UCSD-AML1 (cell line): ENCODE data around the gene MOV10L1.
A peak's percentile ranks its signal among the peaks of the same experiment; 100 is the strongest.

Source experiments
- DNase-seq: peaks from one replicate; lab custom pipeline; 2025; ENCODE audit not compliant: unreplicated experiment; lab: John Stamatoyannopoulos, UW

The MOV10L1 gene

DNA sequence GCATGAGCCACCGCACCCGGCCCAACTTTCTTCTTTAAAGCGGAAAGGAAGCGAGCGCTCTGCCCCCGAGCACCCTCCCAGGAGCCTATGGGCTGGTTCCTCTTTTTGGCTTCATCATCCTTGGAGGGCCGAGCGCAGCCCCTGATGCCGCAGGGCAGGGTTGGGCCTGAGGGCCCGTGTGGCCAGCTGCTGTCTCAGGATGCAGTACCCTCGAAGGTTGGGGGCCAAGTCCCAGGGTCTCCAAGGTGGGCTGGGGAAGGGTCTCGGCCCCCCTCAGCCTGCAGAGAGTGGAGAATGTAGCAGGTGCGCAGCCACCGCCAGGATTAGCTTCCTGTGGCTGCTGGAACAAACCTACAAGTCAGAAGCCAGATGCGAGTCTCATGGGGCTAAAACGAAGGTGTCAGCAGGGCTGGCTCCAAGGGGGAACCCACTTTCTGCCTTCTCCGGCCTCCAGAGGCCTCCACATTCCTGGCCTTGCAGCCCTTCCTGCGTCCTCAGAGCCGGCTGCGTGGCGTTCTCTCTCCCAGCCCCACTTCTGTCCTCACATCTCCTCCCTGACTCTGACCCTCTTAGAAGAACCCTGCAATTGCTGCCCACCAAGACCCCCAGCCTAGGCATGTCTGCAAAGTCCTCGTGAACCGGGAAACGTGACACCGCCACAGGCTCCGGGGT lies 83.6 kb downstream of the MOV10L1 start:
- peak; percentile 57 for DNase-seq

DNA sequence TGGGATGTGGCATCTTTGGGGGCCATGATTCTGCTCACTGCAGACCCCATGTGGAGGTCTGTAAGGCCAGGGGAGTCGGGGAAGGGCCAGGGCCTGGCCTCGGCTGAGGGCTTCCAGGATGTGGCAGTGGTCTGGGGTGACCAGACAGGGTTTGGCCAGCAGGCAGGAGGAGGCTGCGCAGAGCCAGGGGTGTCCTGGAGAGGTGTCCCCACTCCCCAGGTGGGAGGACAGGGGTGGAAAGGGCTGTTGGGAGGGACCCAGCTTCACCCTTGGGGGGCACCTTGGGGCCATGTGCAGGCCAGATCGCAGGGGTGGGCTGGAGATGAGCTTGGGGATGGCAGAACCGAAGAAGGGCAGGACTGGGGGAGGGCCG lies 84.2 kb downstream of the MOV10L1 start:
- DNase-seq: no peak

DNA sequence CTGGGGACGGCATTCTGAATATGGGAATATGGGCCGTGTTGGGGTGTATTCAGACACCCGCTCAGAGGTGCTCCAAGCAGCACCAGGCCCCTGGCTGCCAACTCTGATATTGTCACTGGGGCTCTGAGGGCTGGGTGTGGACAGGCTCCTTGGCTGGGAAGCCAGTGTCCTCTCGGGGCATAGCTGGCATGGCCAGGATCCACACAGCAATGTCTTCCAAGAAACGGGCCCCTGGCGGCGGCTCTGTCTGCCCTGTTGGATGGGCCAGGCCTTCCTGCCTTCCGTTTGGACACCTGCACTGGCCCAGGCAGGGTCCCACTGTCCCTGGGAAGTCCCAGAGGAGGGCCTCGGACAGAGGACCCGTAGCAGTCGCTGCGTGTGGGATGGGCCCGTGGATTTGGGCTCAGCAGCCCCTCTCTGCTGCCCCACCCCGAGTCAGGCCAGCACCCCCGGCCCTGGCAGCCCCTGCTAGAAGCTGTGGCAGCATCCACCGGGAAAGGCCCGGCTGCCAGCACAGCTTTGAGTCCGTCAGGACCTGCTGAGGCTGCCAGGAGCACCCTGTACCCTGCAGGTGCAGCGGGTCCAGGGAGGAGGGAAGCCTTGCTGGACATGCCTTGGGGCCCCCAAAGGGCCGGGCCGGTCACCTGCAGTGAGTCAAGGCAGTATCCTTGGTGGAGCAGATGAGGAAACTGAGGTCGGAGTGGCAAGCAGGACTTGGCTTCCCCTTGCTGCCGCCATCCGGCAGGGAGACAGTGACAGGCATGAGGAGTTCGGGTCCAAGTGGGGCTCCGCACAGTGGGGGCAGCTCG lies 84.8 kb downstream of the MOV10L1 start:
- no peak for DNase-seq

DNA sequence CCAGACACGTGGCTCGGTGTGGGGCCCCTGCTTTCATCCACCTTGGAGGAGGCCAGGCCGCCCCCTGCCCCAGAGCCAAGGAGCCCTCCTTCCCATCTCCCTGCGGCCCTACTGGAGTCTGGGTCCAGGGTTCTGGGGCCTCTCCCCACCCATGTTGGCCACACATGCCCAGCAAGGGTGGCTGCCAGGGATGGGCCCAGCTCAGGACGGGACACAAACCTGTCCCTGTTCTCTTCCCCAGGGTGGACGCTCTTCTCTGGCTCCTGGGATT lies 85.3 kb downstream of the MOV10L1 start:
- no peak for DNase-seq

DNA sequence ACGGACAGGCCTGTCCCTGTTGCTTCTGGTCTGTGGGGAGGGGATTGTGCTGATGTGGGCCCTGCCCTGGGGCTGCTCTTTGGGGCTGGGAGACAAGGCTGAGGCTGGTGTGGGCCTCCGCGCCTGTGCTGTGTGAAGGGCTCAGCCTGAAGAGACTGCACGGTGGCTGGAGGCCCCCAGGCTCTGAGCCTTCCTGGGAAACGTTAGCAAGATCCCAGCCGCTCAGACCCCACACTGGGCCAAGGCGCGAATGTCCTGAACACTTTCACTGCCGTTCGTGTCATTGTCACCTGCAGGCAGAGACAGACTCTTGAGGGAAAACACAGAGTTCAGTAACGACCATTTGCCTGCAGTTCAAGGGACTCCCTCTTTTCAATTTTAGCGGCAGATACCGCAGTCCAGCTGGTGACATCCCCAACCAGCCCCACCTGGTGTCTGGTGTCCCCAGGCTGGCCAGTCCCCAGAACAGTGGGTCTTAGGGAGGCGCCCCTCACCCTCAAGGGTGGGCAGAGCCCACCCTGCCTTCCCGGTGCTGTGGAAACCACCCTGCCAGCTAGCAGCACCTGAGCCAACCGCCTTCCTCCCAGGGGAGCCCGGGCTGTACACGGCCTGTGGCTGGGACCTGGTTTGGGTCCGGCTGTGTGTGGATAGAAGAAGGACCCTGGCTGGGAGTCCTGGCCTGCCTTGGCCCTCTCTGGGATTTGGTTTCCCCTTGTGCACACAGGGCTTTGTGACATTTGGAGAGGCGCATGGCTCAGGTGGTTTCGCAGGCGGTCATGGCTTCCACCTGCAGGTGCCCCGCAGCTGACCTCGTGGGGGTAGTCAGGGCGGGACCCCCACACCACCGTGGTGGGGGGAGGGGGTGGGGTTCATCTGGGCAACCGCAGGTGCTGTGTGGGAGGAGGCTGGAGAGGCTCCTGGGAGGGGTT lies 86.4 kb downstream of the MOV10L1 start:
- DNase-seq: no peak

DNA sequence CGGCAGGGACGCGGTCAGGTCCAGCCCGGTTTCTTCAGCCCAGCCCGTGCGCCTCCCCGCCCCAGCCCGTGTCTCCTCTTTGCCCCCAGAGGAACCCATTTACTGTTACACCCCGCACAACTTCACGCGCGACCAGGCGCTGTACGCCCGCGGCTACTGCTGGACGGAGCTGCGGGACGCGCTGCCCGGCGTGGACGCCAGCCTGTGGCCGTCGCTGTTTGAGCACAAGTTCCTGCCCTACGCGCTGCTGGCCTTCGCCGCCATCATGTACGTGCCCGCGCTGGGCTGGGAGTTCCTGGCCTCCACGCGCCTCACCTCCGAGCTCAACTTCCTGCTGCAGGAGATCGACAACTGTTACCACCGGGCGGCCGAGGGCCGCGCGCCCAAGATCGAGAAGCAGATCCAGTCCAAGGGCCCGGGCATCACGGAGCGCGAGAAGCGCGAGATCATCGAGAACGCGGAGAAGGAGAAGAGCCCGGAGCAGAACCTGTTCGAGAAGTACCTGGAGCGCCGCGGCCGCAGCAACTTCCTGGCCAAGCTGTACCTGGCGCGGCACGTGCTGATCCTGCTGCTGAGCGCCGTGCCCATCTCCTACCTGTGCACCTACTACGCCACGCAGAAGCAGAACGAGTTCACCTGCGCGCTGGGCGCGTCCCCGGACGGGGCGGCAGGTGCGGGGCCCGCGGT lies 87.2 kb downstream of the MOV10L1 start:
- DNase-seq: no peak

DNA sequence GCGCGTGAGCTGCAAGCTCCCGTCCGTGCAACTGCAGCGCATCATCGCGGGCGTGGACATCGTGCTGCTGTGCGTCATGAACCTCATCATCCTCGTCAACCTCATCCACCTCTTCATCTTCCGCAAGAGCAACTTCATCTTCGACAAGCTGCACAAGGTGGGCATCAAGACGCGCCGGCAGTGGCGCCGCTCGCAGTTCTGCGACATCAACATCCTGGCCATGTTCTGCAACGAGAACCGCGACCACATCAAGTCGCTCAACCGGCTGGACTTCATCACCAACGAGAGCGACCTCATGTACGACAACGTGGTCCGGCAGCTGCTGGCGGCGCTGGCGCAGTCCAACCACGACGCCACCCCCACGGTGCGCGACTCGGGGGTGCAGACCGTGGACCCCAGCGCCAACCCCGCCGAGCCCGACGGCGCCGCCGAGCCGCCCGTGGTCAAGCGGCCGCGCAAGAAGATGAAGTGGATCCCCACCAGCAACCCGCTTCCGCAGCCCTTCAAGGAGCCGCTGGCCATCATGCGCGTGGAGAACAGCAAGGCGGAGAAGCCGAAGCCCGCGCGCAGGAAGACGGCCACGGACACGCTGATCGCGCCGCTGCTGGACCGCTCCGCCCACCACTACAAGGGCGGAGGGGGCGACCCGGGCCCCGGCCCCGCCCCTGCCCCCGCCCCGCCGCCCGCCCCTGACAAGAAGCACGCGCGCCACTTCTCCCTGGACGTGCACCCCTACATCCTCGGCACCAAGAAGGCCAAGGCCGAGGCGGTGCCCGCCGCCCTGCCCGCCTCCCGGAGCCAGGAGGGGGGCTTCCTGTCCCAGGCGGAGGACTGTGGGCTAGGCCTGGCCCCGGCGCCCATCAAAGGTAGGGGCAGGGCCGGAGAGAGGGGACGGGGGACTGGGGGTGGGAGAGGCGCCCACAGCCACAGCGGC lies 88.0 kb downstream of the MOV10L1 start:
- DNase-seq: no peak

DNA sequence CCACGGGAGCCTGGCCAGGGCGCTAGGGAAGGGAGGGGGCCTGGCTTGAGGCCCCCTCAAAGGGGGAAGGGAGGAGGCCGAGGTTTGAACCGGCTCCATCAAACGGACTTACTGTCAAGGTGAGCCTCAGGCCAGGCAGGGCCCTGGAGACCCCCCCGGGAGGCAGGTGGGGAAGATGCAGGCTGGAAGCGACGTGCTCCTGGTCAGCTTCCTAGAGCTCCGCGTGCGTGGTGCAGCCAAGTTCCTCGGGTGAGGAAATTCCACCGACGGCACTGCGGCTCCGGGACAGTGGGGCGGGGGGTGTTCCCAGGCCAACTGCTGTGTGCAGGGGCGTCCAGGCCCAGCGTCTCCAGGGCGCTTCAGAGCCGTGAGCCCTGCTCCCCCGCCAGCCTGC lies 88.7 kb downstream of the MOV10L1 start:
- no peak for DNase-seq

DNA sequence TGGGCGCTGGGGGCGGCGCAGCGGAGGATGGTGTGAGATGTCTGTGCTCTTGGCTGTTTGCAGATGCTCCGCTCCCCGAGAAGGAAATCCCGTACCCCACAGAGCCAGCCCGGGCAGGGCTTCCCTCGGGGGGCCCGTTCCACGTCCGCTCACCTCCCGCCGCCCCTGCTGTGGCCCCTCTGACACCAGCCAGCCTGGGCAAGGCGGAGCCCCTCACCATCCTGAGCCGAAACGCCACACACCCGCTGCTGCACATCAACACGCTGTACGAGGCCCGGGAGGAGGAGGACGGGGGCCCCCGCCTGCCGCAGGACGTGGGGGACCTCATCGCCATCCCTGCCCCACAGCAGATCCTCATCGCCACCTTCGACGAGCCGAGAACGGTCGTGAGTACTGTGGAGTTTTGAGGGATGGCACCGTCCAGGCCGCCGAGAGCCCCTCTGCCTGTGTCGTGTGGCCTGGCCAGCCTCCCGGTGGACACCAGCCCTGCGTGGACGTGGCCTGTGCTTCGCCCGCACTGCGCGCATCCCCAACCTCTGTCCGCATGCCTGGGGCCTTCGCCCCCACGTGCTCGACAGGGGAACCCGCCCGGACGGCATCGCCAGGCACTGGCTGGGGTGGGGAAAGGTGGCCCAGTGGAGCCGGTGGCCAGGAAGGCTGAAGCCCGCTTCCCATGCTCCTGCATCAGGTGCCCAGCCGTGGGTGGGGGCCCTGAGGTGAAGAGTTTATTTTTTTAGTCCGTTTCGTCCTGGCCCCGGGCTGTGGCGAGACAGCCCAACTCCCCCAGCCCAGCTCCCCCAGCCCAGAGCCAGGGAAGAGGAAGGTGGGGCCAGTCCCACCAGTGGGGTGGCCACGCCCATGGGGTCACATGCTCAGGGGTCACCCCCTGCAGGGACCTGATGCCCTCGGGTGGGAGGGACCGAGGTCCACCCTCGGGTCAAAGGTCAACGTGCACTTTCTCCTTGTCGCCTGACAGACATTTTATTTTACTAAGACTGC lies 89.4 kb downstream of the MOV10L1 start:
- DNase-seq: no peak

DNA sequence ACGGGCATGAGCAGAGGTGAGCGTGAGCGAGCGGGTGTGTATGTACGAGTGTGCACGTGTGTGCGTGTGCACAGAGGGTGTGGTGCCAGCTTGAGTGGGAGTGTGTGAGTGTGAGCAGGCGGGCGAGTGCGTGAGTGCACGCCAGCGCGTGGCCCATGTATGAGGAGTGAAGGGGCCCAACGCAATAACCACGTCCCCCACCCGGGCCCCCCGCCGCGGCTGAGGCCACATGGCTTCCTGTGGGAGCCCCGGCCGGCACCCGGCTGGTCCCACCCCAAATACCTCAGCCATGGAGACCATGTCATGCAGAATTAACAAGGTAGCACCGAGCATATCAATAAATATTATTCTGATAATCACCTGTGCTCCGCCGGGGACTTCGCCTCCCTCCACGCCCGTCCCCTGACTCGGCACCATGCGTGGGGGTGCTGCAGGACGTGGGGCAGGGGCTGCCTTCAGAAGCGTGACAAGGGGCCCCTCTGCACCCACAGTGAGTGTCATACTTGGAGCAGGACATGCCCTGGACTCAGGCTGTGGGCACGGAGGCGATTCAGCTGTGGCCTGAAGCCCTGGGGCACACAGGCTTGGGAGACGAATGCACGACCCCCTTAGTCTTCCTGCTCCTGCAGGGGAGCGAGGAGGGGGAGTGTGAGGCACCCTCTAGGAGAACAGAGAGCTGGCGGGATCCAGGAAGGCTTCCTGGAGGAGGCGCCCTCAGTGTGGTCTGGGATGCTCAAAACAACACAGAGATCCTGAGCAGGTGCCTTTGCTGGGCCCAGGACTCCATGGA lies 90.3 kb downstream of the MOV10L1 start:
- DNase-seq: no peak

DNA sequence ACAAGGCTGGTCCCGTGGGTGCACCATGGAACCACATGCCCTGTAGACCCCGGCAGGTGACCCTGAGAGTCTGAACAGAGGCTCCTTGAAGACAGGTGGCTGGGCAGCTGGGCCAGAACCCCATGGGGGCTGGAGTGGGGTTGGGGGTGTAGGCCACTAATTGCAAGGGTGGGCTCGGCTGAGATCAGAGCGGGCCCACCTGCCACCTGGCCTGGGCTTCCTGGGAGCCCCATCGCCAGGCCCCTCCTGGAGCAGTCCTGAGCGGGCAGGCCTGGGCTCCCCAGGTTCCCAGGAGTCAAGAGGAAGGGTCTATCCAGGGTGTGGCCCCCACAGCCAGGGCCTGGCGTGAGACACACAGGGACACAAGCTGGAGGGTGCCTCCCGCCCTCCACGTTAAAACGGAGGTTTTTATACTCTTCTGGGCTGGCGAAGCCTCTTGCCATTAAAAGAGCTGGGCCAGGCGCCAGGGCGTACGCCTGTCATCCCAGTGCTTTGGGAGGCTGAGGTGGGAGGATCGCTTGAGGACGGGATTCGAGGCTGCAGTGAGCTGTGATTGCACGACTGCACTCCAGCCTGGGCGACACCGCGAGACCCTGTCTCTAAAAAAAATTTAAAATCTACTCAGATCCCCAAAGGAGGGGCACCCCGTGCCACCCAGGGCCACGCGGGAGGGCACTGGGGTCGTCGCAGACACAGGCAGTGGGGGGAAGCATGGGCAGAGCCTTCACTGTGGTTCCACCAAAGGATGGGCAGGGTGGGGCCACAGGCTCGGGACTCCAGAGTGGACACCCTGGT lies 91.1 kb downstream of the MOV10L1 start:
- DNase-seq: no peak

DNA sequence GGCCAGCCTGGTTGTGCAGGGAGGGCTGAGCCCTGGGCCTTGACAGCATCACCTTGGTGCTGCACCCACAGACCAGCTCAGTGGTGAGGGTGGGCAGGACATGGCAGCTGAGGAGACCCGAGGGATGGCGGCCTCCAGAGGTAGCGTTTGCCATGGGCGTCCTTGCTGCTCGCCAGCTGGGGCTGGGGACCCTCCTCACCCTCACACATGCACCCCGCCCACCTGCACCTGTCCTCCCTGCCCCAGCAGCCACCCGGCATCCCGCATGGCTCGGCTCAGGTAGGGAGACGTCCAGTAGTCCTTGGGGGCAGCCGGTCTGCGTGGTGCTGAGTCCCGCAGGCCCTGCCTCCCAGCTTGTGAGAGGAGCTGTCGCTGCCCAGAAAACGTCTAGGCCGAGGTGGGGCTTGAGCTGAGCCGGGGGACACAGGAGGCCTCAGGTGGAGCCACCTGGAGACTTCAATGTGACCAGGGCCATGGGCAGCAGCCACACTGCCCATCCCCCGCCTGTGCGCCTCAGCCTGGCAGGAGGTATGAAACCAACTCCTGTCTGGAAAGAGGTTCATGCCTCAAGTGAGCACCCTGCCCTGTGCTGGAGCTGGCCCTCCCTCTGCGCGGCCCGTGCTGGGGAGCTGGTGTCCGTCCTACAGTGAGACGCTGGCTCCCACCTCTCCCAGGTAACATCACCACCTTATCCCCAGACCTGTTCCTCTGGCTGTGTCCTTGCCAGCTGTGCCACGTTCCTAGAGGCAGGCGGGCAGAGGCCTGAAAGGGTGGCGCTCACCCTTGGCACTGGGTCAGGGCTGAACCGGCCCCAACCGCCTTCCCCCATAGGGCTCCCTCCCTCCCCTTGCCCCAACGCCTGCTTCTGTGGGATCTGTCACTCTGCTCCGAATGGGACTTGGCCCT lies 92.6 kb downstream of the MOV10L1 start:
- DNase-seq: no peak

DNA sequence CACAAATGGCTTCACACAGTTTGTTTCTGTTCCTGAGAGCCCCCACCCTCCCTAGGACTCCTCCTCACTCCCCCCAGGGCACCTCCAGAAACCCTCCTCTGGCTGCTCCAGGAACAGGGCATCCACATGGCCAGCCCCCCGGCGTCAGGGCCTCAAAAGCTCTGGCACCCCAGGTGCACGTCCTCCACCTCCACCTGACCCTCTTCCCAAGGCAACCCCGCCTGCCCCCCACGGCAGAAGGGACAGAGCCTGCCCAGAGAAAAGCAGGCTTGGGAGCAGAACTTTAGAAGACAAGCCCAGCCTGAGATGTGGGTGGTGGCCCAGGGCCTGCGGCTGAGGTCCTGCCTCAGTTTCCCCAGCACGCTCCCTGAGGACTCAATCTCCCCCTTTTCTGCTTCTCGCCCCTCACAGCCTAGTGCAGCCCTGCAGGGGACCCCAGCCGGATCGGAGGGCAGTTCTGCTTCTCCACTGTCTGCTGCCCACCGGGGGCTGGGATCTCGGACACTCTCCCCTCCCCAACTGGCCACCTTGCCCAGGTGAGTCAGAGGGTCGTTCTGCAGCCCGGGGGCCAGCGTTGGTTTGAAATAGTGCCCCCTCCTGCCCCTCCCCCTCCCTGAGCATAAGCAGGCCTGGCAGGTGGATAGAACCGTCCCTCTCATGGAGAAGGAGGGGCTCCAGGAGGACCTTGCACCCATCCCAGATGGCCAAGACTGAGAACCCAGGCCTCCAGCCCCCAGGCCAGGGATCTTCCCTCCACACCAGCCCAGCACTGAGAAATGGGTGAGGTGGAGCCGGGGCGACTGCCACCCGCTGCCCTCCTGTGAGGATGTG lies 93.5 kb downstream of the MOV10L1 start:
- DNase-seq: no peak

DNA sequence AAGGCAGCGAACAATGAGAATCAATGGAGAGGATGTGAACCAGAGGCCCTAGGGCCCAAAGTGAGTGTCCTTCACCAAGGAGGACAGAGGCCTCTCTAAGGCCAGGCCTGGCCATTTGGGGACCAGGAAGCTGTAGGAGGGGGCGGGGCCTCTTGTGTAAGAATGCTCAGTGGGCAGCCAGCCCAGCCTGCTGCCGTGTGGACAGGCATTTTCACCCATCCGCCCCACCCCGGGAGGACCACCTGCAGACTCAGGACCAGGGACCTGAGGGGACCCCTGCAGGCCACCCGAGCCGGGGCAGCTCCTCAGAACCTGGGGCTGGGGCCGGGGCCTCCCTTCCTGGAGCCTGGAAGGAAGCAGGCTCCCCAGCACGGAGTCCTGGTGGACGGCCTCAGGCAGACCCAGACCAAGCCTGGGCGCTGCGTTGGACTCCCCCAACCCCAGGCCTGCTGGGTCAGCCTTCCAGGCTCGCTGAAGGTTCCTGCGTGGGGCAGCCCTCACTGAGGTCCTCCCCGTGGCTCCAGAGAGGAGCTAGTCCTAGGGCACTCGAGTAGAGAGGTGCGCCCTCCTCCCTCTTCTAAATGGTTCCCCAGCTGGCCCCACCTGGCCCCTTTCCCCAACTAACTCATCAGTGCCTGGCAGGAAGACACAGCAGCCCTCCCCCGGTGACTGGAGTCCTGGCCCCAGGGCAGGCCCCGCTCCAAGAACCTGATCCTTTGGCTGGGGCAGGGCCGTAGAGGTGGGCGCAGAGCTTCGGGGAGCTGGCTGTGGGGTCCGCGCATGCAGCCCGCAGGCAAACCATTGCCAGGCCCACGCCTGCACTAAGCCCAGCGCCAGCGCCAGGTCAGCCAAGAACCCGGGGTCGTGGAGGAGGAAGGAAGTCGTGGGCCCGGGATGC lies 94.4 kb downstream of the MOV10L1 start:
- peak; percentile 30 for DNase-seq
